Measurements from ENCODE around the gene MEGF11.
A peak's percentile ranks its signal among the peaks of the same experiment; 100 is the strongest.

Gene MEGF11

DNA sequence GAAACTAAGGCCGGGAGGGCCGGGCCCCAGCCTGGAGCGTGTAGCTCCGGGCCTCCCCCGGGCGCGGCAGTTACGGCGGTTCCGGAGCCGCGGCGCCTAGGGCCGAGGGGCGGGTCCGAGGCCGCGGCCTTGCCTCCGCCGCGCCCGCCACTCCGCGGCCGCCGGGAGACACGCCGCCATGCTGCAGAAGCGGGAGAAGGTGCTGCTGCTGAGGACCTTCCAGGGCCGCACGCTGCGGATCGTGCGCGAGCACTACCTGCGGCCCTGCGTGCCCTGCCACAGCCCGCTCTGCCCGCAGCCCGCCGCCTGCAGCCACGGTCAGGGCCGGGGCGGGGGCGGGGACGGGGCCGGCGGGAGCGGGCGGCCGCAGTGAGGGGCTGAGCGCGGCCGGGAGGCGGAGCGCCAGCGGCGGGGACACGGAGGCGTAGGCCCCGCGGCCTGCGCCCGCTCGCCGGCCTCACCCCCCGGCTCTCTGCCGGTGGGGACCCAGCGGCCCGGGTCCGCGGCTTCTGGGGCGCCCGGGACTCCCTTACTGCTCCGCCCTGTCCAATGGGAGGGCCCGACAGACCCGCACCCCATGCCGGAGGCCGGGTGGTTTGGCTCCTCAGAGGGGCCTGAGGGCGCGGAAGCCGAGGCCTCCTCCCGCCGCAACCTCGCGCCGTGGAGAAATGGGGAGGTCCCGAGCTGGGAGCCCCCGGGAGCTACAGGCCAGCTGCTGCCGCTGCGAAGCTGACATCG is 40.0 kb upstream of the MEGF11 start, which contains the start of gene DIS3L:
Gene DIS3L (plus strand): TSS at position 150 of the 738 bp plus-strand sequence. CDS start 29 bp downstream, at position 179.
- peak within 1 kb of the TSS; percentile 90 for H3K9ac ChIP-seq (ENCODE audit: insufficient read length, low read depth)
- peak within 1 kb of the TSS; percentile 68 for H3K4me3 ChIP-seq (ENCODE audit: insufficient read length, low read depth)
- peaks cover 12% of the 10 kb centered on the region for H3K36me3 ChIP-seq (ENCODE audit: insufficient read depth, insufficient read length, low read length)
- no peak for DNase-seq (ENCODE audit: low read depth, low spot score)
- peaks cover 5% of the 10 kb centered on the region for H3K4me1 ChIP-seq (ENCODE audit: insufficient read depth, insufficient read length)
- peaks cover 3% of the 10 kb centered on the region for H3K27me3 ChIP-seq (ENCODE audit: insufficient read depth, insufficient read length)
- TF ChIP-seq ZNF274 (IDR thresholded peaks at IDR 0.05; ENCODE audit: low read depth, low read length) (no peak), YY1 (IDR thresholded peaks at IDR 0.05; ENCODE audit: insufficient read depth, insufficient read length) (no peak), SUZ12 (IDR thresholded peaks at IDR 0.05; ENCODE audit: extremely low read depth, insufficient read depth, insufficient read length) (no peak)
- no peaks in the 10 kb centered on the region for H3K9me3 ChIP-seq (ENCODE audit: insufficient read depth, low read length)

DNA sequence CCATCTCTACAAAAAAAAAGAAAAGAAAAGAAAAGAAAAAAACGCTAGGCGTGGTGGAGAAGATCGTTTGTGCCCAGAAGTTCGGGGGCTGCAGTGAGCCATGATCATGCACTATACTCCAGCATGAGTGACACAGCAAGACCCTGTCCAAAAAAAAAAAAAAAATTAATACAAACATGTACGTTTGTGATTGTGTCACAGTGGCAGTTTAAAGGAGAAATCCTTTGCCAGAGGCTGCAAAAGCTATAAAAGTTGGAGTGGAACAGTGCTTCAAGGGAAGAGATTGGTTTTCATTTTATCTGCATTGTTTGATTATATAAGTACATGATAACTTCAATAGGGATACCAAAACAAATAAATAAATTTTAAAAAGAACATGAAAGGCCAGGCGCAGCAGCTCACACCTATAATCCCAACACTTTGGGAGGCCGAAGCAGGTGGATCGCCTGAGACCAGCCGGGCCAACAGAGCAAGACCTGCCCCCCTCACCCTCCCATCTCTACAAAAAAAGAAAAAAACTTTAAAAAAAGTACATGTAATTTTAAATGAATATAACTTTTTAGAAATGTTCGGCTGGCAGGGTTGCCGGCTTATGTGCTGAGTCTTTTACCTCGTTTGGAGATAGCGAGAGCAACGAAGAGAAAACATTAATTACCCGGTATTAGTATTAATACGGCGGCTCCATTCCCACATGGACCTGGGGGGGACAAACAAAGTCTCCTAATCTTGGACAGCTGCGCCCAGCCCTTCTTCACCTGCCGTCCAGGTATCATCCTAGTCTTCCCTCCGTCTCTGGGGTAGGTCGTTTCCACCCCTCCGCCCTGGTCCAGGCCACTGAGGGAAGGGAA is 39.2 kb upstream of the MEGF11 start:
- peaks cover 5% of the 10 kb centered on the region for H3K4me1 ChIP-seq (ENCODE audit: insufficient read depth, insufficient read length)
- no peak for DNase-seq (ENCODE audit: low read depth, low spot score)
- H3K36me3 ChIP-seq (ENCODE audit: insufficient read depth, insufficient read length, low read length) = peaks cover 7% of the 10 kb centered on the region
- H3K27me3 ChIP-seq (ENCODE audit: insufficient read depth, insufficient read length) = peaks cover 3% of the 10 kb centered on the region
- no peaks in the 10 kb centered on the region for H3K9me3 ChIP-seq (ENCODE audit: insufficient read depth, low read length)
- H3K9ac ChIP-seq (ENCODE audit: insufficient read length, low read depth) = peak overlapping the region; percentile 90
- TF ChIP-seq YY1 (IDR thresholded peaks at IDR 0.05; ENCODE audit: insufficient read depth, insufficient read length) = no peak
- no peak for TF ChIP-seq ZNF274 (IDR thresholded peaks at IDR 0.05; ENCODE audit: low read depth, low read length)
- TF ChIP-seq SUZ12 (IDR thresholded peaks at IDR 0.05; ENCODE audit: extremely low read depth, insufficient read depth, insufficient read length) = no peak
- H3K4me3 ChIP-seq (ENCODE audit: insufficient read length, low read depth) = peak overlapping the region; percentile 68

DNA sequence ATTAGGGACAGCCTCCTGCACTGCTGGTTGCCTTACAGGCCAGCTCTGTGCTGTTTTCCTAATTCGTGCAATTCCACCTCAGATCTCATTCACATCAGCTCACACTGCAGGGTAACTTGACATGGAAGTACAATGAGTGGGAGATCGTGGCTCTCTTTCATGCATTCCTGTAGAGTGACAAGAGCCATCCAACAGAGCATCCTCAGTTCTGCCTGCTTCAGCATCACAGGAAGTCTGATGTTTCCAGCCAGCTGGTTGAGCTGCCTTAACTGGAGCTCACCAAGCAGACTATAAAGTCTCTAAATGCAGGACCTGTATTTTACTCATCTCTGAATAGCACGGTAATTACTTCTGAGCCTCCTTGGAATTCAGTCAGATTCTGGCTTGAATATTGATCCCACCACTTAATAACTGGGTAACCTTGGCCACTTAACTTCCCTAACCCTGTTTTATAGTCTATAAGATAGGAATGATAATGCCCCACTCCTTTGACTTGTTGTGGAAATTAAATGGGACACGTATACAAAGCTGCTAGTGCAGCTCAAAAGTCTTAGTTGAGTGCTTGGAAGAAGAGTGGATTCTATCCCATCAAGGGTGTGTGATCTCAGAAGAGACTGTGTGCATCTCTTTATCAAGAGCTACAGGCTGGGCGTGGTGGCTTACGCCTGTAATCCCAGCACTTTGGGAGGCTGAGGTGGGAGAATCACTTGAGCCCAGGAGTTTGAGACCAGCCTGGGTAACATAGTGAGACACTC is 38.4 kb upstream of the MEGF11 start:
- DNase-seq (ENCODE audit: low read depth, low spot score) = no peak
- no peak overlapping the region for H3K9ac ChIP-seq (ENCODE audit: insufficient read length, low read depth)
- H3K4me3 ChIP-seq (ENCODE audit: insufficient read length, low read depth) = no peak overlapping the region

DNA sequence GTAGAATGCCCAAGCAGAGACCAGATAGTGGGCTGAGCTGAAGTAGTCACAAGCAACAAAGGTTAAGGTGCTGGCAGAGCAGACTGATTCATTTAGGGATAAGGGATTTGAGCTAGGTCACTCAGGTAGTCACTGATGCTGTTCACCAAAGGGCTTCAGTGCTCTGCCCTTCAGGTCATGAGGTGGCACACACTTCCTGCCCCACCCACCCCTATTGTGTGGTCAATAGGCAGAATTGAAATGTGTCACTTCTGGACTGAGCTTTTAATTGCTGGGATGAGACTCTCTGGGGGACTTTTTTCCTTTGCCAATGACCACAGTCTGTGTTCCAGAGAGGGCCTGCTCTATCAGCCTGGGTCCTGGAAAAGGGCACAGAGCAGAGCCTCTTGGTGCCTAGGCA is 37.0 kb upstream of the MEGF11 start:
- H3K9me3 ChIP-seq (ENCODE audit: insufficient read depth, low read length) = no peaks in the 10 kb centered on the region
- TF ChIP-seq YY1 (IDR thresholded peaks at IDR 0.05; ENCODE audit: insufficient read depth, insufficient read length) (no peak), ZNF274 (IDR thresholded peaks at IDR 0.05; ENCODE audit: low read depth, low read length) (no peak), SUZ12 (IDR thresholded peaks at IDR 0.05; ENCODE audit: extremely low read depth, insufficient read depth, insufficient read length) (no peak)
- H3K4me1 ChIP-seq (ENCODE audit: insufficient read depth, insufficient read length) = peaks cover 5% of the 10 kb centered on the region
- H3K36me3 ChIP-seq (ENCODE audit: insufficient read depth, insufficient read length, low read length) = no peaks in the 10 kb centered on the region
- H3K27me3 ChIP-seq (ENCODE audit: insufficient read depth, insufficient read length) = peaks cover 3% of the 10 kb centered on the region
- no peak overlapping the region for H3K4me3 ChIP-seq (ENCODE audit: insufficient read length, low read depth)
- no peak for DNase-seq (ENCODE audit: low read depth, low spot score)
- no peak overlapping the region for H3K9ac ChIP-seq (ENCODE audit: insufficient read length, low read depth)

More for the DNA sequence above, 38.4 kb upstream of the MEGF11 start:
- H3K27me3 ChIP-seq (ENCODE audit: insufficient read depth, insufficient read length) = peaks cover 3% of the 10 kb centered on the region
- peaks cover 2% of the 10 kb centered on the region for H3K36me3 ChIP-seq (ENCODE audit: insufficient read depth, insufficient read length, low read length)
- TF ChIP-seq YY1 (IDR thresholded peaks at IDR 0.05; ENCODE audit: insufficient read depth, insufficient read length) (no peak), SUZ12 (IDR thresholded peaks at IDR 0.05; ENCODE audit: extremely low read depth, insufficient read depth, insufficient read length) (no peak), ZNF274 (IDR thresholded peaks at IDR 0.05; ENCODE audit: low read depth, low read length) (no peak)
- H3K4me1 ChIP-seq (ENCODE audit: insufficient read depth, insufficient read length) = peaks cover 5% of the 10 kb centered on the region
- H3K9me3 ChIP-seq (ENCODE audit: insufficient read depth, low read length) = no peaks in the 10 kb centered on the region

DNA sequence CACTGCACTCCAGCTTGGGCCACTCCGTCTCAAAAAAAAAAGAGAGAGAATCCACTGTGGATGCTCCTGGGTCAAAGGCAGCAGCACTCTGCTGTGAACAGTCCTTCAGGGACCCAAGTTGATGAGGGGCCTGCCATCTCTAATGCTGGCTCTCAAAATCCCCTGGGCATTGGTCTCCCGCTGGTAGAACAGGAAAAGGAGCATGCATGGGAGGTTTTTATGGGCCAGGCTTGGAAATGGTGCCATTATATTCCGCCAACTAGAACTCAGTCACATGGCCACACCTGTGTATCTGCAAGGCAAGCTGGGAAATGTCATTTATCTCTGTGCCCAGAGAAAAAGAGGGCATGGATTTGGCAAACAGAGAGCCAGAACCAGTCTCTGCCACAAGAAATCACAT is 36.5 kb upstream of the MEGF11 start:
- H3K36me3 ChIP-seq (ENCODE audit: insufficient read depth, insufficient read length, low read length) = no peaks in the 10 kb centered on the region
- TF ChIP-seq ZNF274 (IDR thresholded peaks at IDR 0.05; ENCODE audit: low read depth, low read length) (no peak), SUZ12 (IDR thresholded peaks at IDR 0.05; ENCODE audit: extremely low read depth, insufficient read depth, insufficient read length) (no peak), YY1 (IDR thresholded peaks at IDR 0.05; ENCODE audit: insufficient read depth, insufficient read length) (no peak)

DNA sequence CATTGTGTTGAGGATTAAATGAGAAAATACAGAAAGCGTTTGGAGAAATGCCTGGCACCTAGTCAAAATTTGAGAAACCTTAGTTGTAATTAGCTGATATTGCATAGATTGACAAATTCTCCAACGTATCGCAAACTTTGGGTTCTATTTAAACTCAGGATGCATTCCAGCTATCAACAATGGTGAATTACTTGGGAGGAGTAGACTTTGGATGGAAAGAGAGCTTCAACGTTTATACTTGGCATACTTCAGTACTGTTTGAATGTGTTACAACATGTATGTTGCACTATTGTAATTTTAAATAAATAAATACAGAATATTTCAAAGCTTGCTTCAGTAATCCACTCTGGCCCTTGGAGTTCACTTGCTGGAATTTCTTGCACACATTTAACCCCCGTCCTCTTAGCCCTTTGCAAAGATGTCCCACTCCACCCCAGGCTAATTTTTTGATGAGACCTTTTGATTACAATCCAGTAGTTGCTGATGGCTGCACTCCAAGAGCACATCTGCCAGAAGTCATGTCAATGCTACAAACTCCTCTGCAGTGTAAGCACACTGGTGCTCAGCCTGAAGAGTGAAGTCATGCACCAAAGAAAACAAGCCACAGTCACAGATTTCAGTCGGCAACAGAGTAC is 35.1 kb upstream of the MEGF11 start:
- H3K9ac ChIP-seq (ENCODE audit: insufficient read length, low read depth) = no peak overlapping the region
- H3K4me1 ChIP-seq (ENCODE audit: insufficient read depth, insufficient read length) = no peaks in the 10 kb centered on the region
- H3K36me3 ChIP-seq (ENCODE audit: insufficient read depth, insufficient read length, low read length) = no peaks in the 10 kb centered on the region
- H3K4me3 ChIP-seq (ENCODE audit: insufficient read length, low read depth) = no peak overlapping the region
- H3K27me3 ChIP-seq (ENCODE audit: insufficient read depth, insufficient read length) = peaks cover 3% of the 10 kb centered on the region
- TF ChIP-seq SUZ12 (IDR thresholded peaks at IDR 0.05; ENCODE audit: extremely low read depth, insufficient read depth, insufficient read length) = no peak
- no peak for TF ChIP-seq ZNF274 (IDR thresholded peaks at IDR 0.05; ENCODE audit: low read depth, low read length)
- no peak for TF ChIP-seq YY1 (IDR thresholded peaks at IDR 0.05; ENCODE audit: insufficient read depth, insufficient read length)
- H3K9me3 ChIP-seq (ENCODE audit: insufficient read depth, low read length) = no peaks in the 10 kb centered on the region
- no peak for DNase-seq (ENCODE audit: low read depth, low spot score)

More for the DNA sequence above, 36.5 kb upstream of the MEGF11 start:
- H3K27me3 ChIP-seq (ENCODE audit: insufficient read depth, insufficient read length) = peaks cover 3% of the 10 kb centered on the region
- no peak for DNase-seq (ENCODE audit: low read depth, low spot score)
- H3K9ac ChIP-seq (ENCODE audit: insufficient read length, low read depth) = no peak overlapping the region
- H3K4me1 ChIP-seq (ENCODE audit: insufficient read depth, insufficient read length) = peaks cover 5% of the 10 kb centered on the region
- no peak overlapping the region for H3K4me3 ChIP-seq (ENCODE audit: insufficient read length, low read depth)
- no peaks in the 10 kb centered on the region for H3K9me3 ChIP-seq (ENCODE audit: insufficient read depth, low read length)
